ENCODE results near the gene GREB1.

GREB1 gene

GRCh38 chr2:11578986-11579774 lies 45.3 kb downstream of the GREB1 start:
- DNase-seq = no peak

- DNase-seq = no peak
Observed at GRCh38 chr2:11579867-11580659, 46.2 kb downstream of the GREB1 start.

DNA sequence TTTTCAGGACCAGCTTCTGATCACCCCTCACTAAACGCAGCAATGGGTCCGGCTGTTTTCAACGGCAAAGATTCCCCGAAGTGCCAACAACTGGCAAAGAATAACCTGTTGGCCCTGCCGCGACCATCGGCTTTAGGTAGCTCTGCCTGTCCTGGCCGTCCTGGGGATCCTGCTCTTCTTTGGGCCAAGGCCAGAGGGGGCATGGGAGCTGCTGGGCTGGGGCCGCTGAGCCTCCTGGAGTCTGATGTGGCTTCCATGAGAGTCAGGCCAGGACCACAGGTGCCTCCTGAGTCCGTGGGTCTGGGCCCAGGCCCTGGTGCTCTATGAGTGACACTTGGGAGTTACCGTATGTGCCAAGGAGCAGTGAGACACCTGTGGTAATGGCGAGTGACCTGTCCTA lies 46.9 kb downstream of the GREB1 start:
- DNase-seq = no peak

DNA sequence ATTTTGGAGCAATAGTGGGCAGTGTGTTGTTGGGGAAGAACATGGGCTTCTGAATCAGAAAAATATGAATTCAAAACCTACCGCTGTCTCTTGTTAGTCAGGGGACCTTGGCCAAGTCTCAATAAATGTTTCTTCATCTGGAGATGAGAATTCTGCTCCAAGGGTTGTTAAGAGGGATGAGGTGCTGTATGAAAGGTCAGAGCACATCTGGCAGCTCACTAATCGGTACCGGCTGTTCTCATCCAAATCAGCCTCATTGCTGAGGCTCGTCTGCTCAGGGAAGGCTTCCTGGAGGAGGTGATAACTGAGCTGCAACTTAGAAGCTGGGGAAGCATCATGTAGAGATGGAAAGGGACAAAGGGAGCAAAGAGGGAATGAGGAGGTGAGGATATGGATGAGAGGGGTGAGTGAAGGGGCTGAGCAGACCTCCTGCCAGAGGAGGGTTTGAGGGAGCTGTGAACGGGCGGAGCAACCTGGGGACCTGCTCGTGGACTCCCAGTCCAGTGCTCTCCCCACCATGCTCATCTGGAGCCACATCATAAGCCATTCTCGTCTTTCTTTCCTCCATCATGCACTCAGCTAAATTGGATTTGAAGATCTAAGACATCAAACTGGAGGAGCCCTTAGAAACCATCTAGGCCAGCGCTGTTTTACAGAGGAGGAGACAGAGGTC lies 47.4 kb downstream of the GREB1 start:
- no peak for DNase-seq

DNA sequence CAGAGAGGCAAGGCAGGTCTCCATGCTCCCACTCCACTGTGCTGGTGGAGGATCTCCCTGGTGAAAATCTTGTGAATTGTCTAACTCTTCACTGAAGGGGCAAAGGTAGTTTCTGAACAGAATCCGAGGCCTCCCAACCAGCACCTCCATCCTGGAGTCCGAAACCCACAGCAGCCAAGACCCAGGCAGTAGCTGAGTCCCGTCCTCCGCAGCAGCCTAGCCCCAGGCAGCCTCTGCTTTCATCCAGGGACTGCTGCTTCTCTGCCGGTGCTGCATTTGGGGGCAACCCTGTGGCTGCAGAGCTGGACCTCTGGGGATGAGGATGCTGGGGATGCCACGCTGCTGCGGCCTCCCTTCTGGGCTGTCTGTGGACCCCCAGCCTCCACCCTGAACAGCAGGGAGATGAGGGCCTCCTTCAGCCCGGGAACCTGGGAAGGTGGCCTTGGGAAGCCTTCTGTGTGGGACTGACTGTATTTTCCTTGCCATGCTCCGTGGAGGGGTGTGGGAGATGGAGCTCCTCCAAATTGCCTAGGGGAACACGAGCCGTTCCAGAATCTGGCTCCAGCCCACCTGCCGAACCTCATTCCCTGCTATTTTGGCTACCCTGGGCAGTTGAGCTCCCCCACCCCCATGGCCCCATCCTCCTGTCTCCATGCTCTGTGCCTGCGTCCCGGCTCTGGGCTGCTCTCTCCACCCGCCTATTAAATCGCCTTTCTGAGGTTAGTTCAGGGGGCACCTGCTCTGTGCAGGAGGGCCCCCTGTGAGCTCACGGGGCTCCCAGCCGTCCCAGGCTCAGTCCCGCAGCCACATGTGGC lies 48.2 kb downstream of the GREB1 start:
- peak in 1 of 56 donors; percentile 37 for DNase-seq

DNA sequence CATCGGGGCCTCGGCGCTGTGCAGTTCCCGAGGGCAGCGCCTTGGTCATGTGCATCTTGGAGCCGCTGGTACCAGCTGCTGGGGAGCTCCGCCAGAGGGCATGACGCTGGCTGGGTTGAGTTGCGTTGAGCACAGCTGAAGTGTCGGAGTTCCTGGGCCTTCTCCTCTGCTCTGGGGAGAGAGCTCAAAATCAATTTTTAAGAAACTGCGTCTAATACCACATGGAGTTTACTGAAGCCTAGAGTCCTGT lies 48.7 kb downstream of the GREB1 start:
- DNase-seq = peak in 15 of 56 donors; percentile 4 to 47 (median 23)

GRCh38 chr2:11582862-11583752 lies 49.3 kb downstream of the GREB1 start:
- peak in 35 of 56 donors; percentile 5 to 77 (median 35) for DNase-seq

DNA sequence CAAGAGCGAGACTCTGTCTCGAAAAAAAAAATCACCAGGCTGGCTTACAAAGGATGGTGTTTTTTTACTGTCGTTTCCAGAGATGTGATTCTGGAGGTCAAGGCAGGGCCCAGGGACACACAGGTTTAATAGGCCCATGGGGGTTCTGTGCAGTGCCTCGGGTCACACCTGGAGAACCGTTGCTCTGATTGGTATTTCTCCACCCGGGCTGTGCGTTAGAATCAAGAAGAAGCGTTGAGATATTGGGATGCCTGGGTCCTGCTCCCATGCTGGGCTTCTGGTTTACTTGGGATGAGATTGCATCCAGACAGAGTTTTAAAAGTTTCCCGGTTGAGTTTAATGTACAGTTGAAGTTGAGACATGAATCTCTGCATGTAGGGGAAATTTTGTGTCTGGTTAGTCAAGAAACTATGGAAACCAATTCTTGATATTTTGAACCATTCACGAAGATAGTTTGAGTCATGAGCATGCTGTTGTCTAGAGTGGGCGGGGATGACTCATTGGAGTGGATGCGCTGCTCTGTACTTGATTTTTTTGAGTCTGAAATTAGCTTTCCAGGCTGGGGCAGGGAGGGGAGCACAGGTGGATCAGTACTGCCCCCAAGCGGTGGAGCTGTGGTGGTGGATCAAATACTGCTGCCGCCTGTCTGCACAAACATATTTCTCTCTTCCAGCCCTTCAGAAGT lies 50.1 kb downstream of the GREB1 start:
- peak in 54 of 56 donors; percentile 5 to 93 (median 72) for DNase-seq

DNA sequence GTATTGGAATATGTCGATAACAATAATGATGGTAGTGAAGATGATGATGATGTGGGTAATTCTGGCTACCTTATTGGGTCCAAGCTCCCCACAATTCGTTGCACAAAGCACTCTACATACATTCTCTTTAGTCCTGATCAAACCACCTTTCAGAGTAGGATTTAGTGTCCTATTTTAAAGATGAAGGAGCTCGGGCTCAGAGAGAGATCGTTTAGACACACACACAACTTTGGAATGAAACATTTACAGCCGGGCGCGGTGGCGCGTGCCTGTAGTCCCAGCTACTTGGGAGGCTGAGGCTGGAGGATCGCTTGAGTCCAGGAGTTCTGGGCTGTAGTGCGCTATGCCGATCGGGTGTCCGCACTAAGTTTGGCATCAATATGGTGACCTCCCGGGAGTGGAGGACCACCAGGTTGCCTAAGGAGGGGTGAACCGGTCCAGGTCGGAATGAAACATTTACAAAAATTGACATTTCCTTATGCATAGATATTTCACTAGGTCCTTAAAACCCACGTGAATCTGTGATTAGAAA lies 50.7 kb downstream of the GREB1 start:
- DNase-seq = no peak

- DNase-seq = no peak
Observed at GRCh38 chr2:11585071-11585470, 51.2 kb downstream of the GREB1 start.

- DNase-seq = no peak
Observed at GRCh38 chr2:11588228-11589110, 54.6 kb downstream of the GREB1 start.

DNA sequence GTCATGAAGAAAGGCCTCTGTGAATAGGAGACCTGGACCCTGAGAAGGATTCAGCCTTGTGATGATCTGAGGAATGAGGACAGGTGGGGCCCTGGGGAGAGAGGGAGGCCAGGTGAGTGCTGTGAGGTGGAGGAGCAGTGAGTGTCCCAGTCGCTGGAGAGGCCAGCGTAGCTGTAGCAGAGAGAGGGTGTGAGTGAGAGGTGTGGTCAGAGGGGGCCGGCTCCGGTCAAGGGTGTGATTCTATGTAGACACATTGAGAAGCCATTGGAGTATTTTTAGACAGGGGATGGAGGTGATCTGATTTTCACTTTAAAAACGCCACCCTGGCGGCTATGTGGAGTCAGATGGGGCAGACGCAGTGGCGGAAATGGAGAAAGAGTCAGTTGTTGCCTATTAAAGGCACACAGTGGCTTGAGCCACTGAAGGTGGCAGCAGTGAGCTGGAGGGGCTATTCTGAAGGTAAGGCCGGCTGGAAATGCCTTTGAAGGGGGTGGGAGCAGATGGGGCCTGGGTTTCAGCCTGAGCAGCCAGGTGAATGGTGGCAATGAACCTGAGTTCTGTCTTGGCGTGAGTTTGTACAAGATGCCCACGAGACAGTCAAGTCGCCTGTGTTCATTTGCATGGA lies 55.6 kb downstream of the GREB1 start:
- DNase-seq = no peak

DNA sequence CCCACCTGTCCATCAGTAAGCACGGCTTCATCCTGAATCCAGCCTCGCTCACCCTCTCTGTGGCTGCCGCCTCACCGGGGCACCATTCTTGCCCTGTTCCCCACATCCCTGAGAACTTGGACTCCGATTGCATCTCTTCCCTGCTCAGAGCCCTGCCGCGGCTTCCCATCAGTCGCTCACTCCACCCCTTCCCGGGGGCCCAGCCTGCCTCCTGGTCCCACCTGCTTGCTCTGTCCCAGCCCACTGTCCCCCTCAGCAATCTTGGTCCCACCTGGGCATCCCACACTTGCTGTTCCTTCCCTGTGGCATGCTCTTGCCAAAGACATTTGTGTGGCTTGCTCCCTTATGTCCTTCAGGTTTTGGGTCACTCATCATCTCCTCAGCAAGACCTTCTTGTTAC lies 56.3 kb downstream of the GREB1 start:
- no peak for DNase-seq

GRCh38 chr2:11591091-11591490 lies 57.2 kb downstream of the GREB1 start:
- no peak for DNase-seq

DNA sequence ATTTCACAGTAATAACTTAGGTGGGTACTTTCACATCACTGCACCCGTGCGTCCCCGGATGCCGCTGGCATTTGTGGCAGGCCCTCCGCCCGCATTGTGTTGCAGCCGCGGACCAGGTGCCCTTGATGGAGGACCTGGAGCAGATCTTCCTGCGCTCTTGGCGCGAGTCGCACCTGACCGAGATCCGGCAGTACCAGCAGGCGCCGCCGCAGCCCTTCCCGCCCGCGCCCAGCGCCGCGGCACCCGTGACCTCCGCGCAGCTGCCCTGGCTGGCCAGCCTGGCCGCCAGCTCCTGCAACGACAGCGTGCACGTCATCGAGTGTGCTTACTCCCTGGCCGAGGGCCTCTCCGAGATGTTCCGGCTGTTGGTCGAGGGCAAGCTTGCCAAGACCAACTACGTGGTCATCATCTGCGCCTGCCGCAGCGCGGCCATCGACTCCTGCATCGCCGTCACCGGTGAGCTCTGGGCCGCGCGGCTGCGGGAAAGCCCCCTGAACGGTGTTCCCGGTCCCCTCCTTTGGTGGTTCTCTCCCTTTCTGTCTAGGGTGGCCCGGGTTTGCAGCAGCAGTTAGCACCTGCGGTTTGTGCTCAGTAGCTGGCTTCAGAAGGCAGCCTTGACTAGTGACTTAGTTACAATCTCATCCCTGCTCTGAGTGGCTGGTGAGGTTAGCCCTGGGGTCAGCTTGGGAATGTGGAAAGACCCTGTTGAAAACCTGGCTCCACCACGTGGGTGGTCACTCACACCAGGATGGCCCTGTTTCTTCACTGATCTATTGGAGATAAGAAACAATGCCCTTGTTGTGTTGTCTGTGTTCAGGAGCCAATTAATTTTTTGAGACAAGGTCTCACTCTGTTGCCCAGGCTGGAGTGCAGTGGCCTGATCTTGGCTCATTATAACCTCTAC lies 59.1 kb downstream of the GREB1 start:
- no peak for DNase-seq

DNA sequence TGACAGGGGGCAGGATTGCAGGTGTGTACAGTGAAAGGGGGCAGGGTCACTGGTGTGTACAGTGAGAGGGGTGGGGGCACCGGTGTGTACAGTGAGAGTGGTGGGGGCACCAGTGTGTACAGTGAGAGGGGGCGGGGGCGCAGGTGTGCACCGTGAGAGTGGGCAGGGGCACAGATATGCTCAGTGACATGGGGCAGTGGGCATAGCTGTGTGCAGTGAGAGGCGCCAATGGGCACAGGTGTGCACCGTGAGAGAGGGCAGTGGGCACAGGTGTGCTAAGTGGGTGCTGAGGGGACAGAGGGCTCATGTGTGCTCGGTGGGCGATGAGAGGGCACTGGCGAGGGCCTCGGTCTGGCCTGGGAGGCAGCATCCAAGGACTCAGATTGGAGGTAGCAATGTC lies 63.0 kb downstream of the GREB1 start:
- no peak for DNase-seq
